NCI-H82 treated with DMSO at 0.1 percent for 48 hours (cell line): Measurements from ENCODE around the gene ABI3BP.

ENCODE experiments used
- DNase-seq: peaks from one replicate; lab custom pipeline; 2025; ENCODE audit not compliant: unreplicated experiment; lab: John Stamatoyannopoulos, UW

The ABI3BP gene

DNA sequence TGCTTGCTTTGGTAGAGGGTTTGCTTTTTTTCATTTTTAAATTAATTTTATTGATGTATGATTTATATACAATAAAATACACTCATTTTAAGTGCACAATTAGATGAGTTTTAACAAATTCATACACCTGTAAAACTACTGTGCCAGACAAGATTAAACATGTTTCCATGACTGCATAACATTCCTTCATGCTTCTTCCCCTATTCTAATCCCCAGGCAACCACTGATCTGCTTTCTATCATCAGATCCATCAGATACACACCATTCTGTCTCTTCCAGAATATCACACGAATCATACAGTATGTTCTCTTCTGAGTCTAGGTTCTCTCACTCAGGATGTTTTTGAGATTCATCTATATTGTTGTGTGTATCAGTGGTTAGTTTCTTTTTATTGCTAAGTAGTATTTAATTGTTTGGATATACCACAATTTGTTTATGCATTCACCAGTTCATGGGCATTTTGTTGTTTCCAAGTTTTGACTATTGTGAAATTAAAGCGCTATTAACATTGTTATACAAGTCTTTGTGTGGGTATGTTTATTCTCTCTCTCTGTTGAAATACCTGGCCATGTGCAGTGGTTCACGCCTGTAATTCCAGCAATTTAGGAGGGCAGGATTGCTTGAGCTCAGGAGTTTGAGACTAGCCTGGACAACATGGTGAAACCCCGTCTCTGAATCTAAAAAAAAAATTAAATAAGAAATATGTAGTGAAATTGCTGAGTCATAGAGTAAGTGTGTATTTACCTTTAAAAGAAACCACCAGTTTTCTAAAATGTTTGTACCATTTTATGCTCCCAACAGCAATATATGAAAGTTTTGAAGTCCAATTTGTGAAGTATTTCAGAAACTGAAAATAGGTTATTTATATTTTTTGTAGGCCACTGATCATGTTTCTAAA, 290.9 kb downstream of the ABI3BP start:
- no peak for DNase-seq

- no peak for DNase-seq
Measured at GRCh38 chr3:100700708-100701107, 292.5 kb downstream of the ABI3BP start.
